ENCODE data around the gene TSEN15. TPM values are rescaled to one million over a fixed set of nuclear protein-coding genes. Genes with fewer than 3 reads are reported as not detected.

Gene TSEN15
- total and polyA plus RNA-seq, 2 of the 13 experiments (the other 11 are each of a cell fraction or from before 2014, with no cell fraction given) = 25.6 to 35.8 TPM

GRCh38 chr1:184002071-184002470 lies 49.5 kb upstream of the TSEN15 start (continued):
- TF ChIP-seq ZSCAN12 (CRISPR knock-in tag; IDR thresholded peaks at IDR 0.05) = no peak
- no peak for TF ChIP-seq BATF2 (CRISPR knock-in tag; IDR thresholded peaks at IDR 0.05)
- TF ChIP-seq KDM2A (CRISPR knock-in tag; IDR thresholded peaks at IDR 0.05; ENCODE audit: borderline replicate concordance, low read depth) = 0 out of 2 replicates have a peak, but pooled peaks have one; percentile 29
- TF ChIP-seq FOXA3 (CRISPR knock-in tag; IDR thresholded peaks at IDR 0.05) = no peak
- no peak for TF ChIP-seq TEAD2 (CRISPR knock-in tag; IDR thresholded peaks at IDR 0.05)
- no peak for TF ChIP-seq ZNF788 (CRISPR knock-in tag; IDR thresholded peaks at IDR 0.05; ENCODE audit: borderline replicate concordance)
- TF ChIP-seq ZNF678 (CRISPR knock-in tag; IDR thresholded peaks at IDR 0.05) = no peak
- no peak for TF ChIP-seq ZBTB38 (CRISPR knock-in tag; IDR thresholded peaks at IDR 0.05)
- peak; percentile 39; the same call in 1 of the 2 replicates for TF ChIP-seq MAX (IDR thresholded peaks at IDR 0.05)
- no peak for TF ChIP-seq ZNF589 (CRISPR knock-in tag; conservative IDR thresholded peaks at IDR 0.05)
- TF ChIP-seq ZNF205 (CRISPR knock-in tag; IDR thresholded peaks at IDR 0.05) = no peak
- TF ChIP-seq MYNN (CRISPR knock-in tag; IDR thresholded peaks at IDR 0.05; ENCODE audit: low read depth) = no peak
- no peak for TF ChIP-seq SSRP1 (CRISPR knock-in tag; IDR thresholded peaks at IDR 0.05)
- no peak for TF ChIP-seq THYN1 (CRISPR knock-in tag; IDR thresholded peaks at IDR 0.05; ENCODE audit: borderline replicate concordance, low read depth)
- no peak for TF ChIP-seq POLR2A (IDR thresholded peaks at IDR 0.05; ENCODE audit: insufficient read depth in 1 of 2, low read depth in 2 of 2, low read length in 2 of 2)
- TF ChIP-seq ZNF121 (CRISPR knock-in tag; IDR thresholded peaks at IDR 0.05) = no peak
- no peak for TF ChIP-seq SNRNP70 (IDR thresholded peaks at IDR 0.05; ENCODE audit: low read depth, low read length)
- TF ChIP-seq FOXO1 (CRISPR knock-in tag; IDR thresholded peaks at IDR 0.05) = 0 out of 2 replicates have a peak, but pooled peaks have one; percentile 19
- no peak for TF ChIP-seq IRF9 (CRISPR knock-in tag; IDR thresholded peaks at IDR 0.05; ENCODE audit: borderline replicate concordance)
- TF ChIP-seq GRHL1 (CRISPR knock-in tag; conservative IDR thresholded peaks at IDR 0.05) = no peak
- TF ChIP-seq HIC2 (CRISPR knock-in tag; IDR thresholded peaks at IDR 0.05; ENCODE audit: low read depth) = no peak

Measured in HepG2 (cell line).